ENCODE data around the gene OR2W3.

OR2W3 gene

GRCh38 chr1:247906504-247907047 lies 11.2 kb downstream of the OR2W3 start:
- TF ChIP-seq CTCF (IDR thresholded peaks at IDR 0.05; ENCODE audit: low read depth, low read length) = no peak
- no peaks in the 10 kb centered on the region for H3K36me3 ChIP-seq
- peaks cover 3% of the 10 kb centered on the region for H3K9me3 ChIP-seq (ENCODE audit: severe bottlenecking)
- H3K27ac ChIP-seq = no peak overlapping the region
- no peak for DNase-seq
- peaks cover 8% of the 10 kb centered on the region for H3K27me3 ChIP-seq (ENCODE audit: insufficient read depth, low read depth, severe bottlenecking)
- no peak overlapping the region for H3K4me3 ChIP-seq (ENCODE audit: low read depth, low read length)

GRCh38 chr1:247908766-247909165 lies 13.4 kb downstream of the OR2W3 start:
- no peaks in the 10 kb centered on the region for H3K36me3 ChIP-seq
- no peak overlapping the region for H3K4me3 ChIP-seq (ENCODE audit: low read depth, low read length)
- no peak for TF ChIP-seq CTCF (IDR thresholded peaks at IDR 0.05; ENCODE audit: low read depth, low read length)
- DNase-seq = no peak
- no peak overlapping the region for H3K27ac ChIP-seq
- peaks cover 3% of the 10 kb centered on the region for H3K9me3 ChIP-seq (ENCODE audit: severe bottlenecking)
- peaks cover 8% of the 10 kb centered on the region for H3K27me3 ChIP-seq (ENCODE audit: insufficient read depth, low read depth, severe bottlenecking)

- Histone ChIP-seq H3K36me3 (no peaks in the 10 kb centered on the region), H3K4me3 (ENCODE audit: low read depth, low read length) (no peak overlapping the region), H3K27me3 (ENCODE audit: insufficient read depth, low read depth, severe bottlenecking) (peaks cover 14% of the 10 kb centered on the region), H3K27ac (no peak overlapping the region), H3K9me3 (ENCODE audit: severe bottlenecking) (no peaks in the 10 kb centered on the region)
- no peak for DNase-seq
- no peak for TF ChIP-seq CTCF (IDR thresholded peaks at IDR 0.05; ENCODE audit: low read depth, low read length)
Observed at GRCh38 chr1:247913786-247914185, 18.4 kb downstream of the OR2W3 start.

- no peaks in the 10 kb centered on the region for H3K36me3 ChIP-seq
- no peak for DNase-seq
- TF ChIP-seq CTCF (IDR thresholded peaks at IDR 0.05; ENCODE audit: low read depth, low read length) = no peak
- H3K9me3 ChIP-seq (ENCODE audit: severe bottlenecking) = no peaks in the 10 kb centered on the region
- H3K27me3 ChIP-seq (ENCODE audit: insufficient read depth, low read depth, severe bottlenecking) = peaks cover 18% of the 10 kb centered on the region
- no peak overlapping the region for H3K4me3 ChIP-seq (ENCODE audit: low read depth, low read length)
- no peak overlapping the region for H3K27ac ChIP-seq
Observed at GRCh38 chr1:247914941-247915662, 19.7 kb downstream of the OR2W3 start.

DNA sequence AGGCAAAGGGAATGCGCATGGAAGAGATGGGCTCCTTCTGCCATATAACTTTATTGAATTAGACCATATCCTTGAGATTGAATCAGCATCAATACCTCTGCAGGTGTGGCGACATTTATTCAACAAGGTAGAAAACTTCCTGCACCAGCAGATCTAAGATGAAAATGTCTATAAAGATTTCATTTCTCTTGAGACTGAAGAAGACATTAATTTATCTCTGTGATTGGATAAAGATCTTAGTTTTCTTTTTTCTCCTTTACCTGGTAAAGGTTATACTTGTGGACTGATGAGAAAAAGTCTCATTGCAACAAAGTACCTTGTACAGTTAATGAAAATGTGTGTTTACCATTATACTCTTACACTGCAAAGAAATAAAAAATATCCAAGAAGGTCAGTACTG lies 24.6 kb downstream of the OR2W3 start, which contains the start of gene OR2T8:
Gene OR2T8 (plus strand): TSS at position 301 of the 400 bp plus-strand sequence. CDS start 766 bp downstream, outside the sequence.
- Histone ChIP-seq H3K27me3 (ENCODE audit: insufficient read depth, low read depth, severe bottlenecking) (peaks cover 37% of the 10 kb centered on the region), H3K9me3 (ENCODE audit: severe bottlenecking) (no peaks in the 10 kb centered on the region), H3K36me3 (no peaks in the 10 kb centered on the region), H3K4me3 (ENCODE audit: low read depth, low read length) (no peak within 1 kb of the TSS), H3K27ac (no peak within 1 kb of the TSS)
- no peak for TF ChIP-seq CTCF (IDR thresholded peaks at IDR 0.05; ENCODE audit: low read depth, low read length)
- DNase-seq = no peak

All from WERI-Rb-1 (cell line).